ENCODE measurements around the gene GDA.

- TF ChIP-seq CTCF (IDR thresholded peaks at IDR 0.05), result no peak
- TF ChIP-seq POLR2A (IDR thresholded peaks at IDR 0.05), result no peak
Observed at GRCh38 chr9:72232778-72233177, 83.5 kb downstream of the GDA start.

Data from right lobe of liver (tissue), 4 donors.